ENCODE measurements around the gene GNB3.
"Not testable (repeated sequence)": the region's sequence is repeated elsewhere in the genome, so short reads cannot be mapped to it uniquely, and the experiment has no call there.

The GNB3 gene

GRCh38 chr12:6890789-6891645 lies 50.3 kb downstream of the GNB3 start:
- TF ChIP-seq, protein P1, sequence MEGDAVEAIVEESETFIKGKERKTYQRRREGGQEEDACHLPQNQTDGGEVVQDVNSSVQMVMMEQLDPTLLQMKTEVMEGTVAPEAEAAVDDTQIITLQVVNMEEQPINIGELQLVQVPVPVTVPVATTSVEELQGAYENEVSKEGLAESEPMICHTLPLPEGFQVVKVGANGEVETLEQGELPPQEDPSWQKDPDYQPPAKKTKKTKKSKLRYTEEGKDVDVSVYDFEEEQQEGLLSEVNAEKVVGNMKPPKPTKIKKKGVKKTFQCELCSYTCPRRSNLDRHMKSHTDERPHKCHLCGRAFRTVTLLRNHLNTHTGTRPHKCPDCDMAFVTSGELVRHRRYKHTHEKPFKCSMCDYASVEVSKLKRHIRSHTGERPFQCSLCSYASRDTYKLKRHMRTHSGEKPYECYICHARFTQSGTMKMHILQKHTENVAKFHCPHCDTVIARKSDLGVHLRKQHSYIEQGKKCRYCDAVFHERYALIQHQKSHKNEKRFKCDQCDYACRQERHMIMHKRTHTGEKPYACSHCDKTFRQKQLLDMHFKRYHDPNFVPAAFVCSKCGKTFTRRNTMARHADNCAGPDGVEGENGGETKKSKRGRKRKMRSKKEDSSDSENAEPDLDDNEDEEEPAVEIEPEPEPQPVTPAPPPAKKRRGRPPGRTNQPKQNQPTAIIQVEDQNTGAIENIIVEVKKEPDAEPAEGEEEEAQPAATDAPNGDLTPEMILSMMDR (IDR thresholded peaks at IDR 0.05; ENCODE audit: low read depth, low read length): peak; percentile 51
- DNase-seq (ENCODE audit: extremely low read depth, low read depth): peak; percentile 89

- no peak for DNase-seq (ENCODE audit: extremely low read depth, low read depth)
- TF ChIP-seq, protein P1 (IDR thresholded peaks at IDR 0.05; ENCODE audit: low read depth, low read length): no peak
Observed at GRCh38 chr12:6891646-6892001, 50.9 kb downstream of the GNB3 start.

GRCh38 chr12:6892683-6893082 lies 52.0 kb downstream of the GNB3 start:
- DNase-seq (ENCODE audit: extremely low read depth, low read depth): not testable (repeated sequence)

- TF ChIP-seq, protein P1 (IDR thresholded peaks at IDR 0.05; ENCODE audit: low read depth, low read length): no peak
- no peak for DNase-seq (ENCODE audit: extremely low read depth, low read depth)
Observed at GRCh38 chr12:6894321-6894720, 53.6 kb downstream of the GNB3 start.

Measured in AG09319 (cell line).